Testis (tissue), 3 donors: Measurements from ENCODE around the gene FSTL5. TPM values are rescaled to one million over a fixed set of nuclear protein-coding genes. Genes with fewer than 3 reads are reported as not detected.

Experiments
- DNase-seq: peaks from one replicate; pipeline ENCODE4 v3.0.0-alpha.2; 2019
- H3K27ac ChIP-seq, 2 donors: fragments of 200-600 bp; sonication (generic); one replicate each; pipeline ENCODE4 v1.5.1; 2019
- H3K27me3 ChIP-seq: fragments of 200-600 bp; sonication (generic); one replicate; pipeline ENCODE4 v1.5.1; 2019
- H3K36me3 ChIP-seq: fragments of 200-600 bp; sonication (generic); one replicate; pipeline ENCODE4 v1.5.1; 2017; ENCODE audit warnings: low read depth; ENCODE audit errors: missing control alignments
- H3K4me1 ChIP-seq: fragments of 200-600 bp; sonication (generic); one replicate; pipeline ENCODE4 v1.5.1; 2019
- H3K4me3 ChIP-seq, 2 donors: fragments of 200-600 bp; sonication (generic); one replicate each; pipeline ENCODE4 v1.5.1; 2017 to 2019
- H3K9me3 ChIP-seq: fragments of 200-600 bp; sonication (generic); one replicate; pipeline ENCODE4 v1.5.1; 2017
- CTCF ChIP-seq, 3 experiments: fragments of 450-650 bp in 2 of 3; fragments of 200-600 bp in 1 of 3; sonication (generic) in 1 of 3; IDR thresholded peaks; one replicate each; pipeline ENCODE4 v1.5.1; 2016 to 2019; ENCODE audit warnings: antibody characterized with exemption in 3 of 3, mild to moderate bottlenecking in 2 of 3, moderate library complexity in 1 of 3
- POLR2A ChIP-seq: fragments of 450-650 bp; IDR thresholded peaks from one replicate; pipeline ENCODE4 v1.6.1; 2017; ENCODE audit warnings: antibody characterized with exemption, mild to moderate bottlenecking, moderate library complexity
- WGBS, 2 donors: methylation state at CpG; one replicate each; pipeline ENCODE4 v1.1.5; 2018; 5-methylcytosine and 5-hydroxymethylcytosine counted together
- intact Hi-C: fragments of 100-400 bp; cut with DNase I; formaldehyde crosslinking; loops from one replicate; pipeline ENCODE4 v1.15.1; 2023; ENCODE audit warnings: low total_unique reads
- polyA plus RNA-seq: library from polyadenylated mRNA; stranded (reverse); fragments of 350-450 nt; fragmentation: Illumina TruSeq; extraction: RNeasy Lipid Tissue Mini Kit (QIAGEN cat#74804); gene quantifications from one replicate; pipeline ENCODE4 v1.2.3, GENCODE V29; 2014; ENCODE audit warnings: low read depth, low replicate concordance; ENCODE audit not compliant: insufficient read depth
- total RNA-seq, 2 donors: library from RNA; depleted of rRNA; stranded (reverse); fragments of >200 nt; gene quantifications; one replicate each; pipeline ENCODE4 v1.2.3, GENCODE V29; 2016

The FSTL5 gene
- total and polyA plus RNA-seq, 3 donors from 2014 or later: 0.57 to 1.0 (median 0.68) TPM

- intact Hi-C loops: no loop called here
- WGBS, 2 donors: 73 to 88% methylated on average over 2 of the region's 2 CpGs
- TF ChIP-seq CTCF (IDR thresholded peaks at IDR 0.05): no peak
- TF ChIP-seq POLR2A: no peak
These were observed 590.0 kb downstream of the FSTL5 start for GRCh38 chr4:161573836-161574235.

GRCh38 chr4:161564230-161564834, 599.5 kb downstream of the FSTL5 start:
- no peaks in the 10 kb centered on the region for H3K4me1 ChIP-seq
- no peak for DNase-seq
- WGBS, 2 donors: 93 to 95% methylated on average over 1 of the region's 1 CpG
- H3K27ac ChIP-seq: no peak overlapping the region
- no peaks in the 10 kb centered on the region for H3K9me3 ChIP-seq
- intact Hi-C loops: no loop called here
- TF ChIP-seq CTCF (IDR thresholded peaks at IDR 0.05) (peak in 1 of 3 experiments; percentile 31), POLR2A (no peak)
- no peak overlapping the region for H3K4me3 ChIP-seq
- no peaks in the 10 kb centered on the region for H3K36me3 ChIP-seq
- H3K27me3 ChIP-seq: no peaks in the 10 kb centered on the region

More at GRCh38 chr4:161573836-161574235, 590.0 kb downstream of the FSTL5 start:
- H3K4me1 ChIP-seq: no peaks in the 10 kb centered on the region
- no peaks in the 10 kb centered on the region for H3K27me3 ChIP-seq
- H3K9me3 ChIP-seq: no peaks in the 10 kb centered on the region
- no peak overlapping the region for H3K4me3 ChIP-seq
- no peaks in the 10 kb centered on the region for H3K36me3 ChIP-seq
- no peak for DNase-seq
- no peak overlapping the region for H3K27ac ChIP-seq

GRCh38 chr4:161555689-161556660, 607.8 kb downstream of the FSTL5 start:
- no peaks in the 10 kb centered on the region for H3K27me3 ChIP-seq
- no peak for TF ChIP-seq POLR2A
- no peak for TF ChIP-seq CTCF (IDR thresholded peaks at IDR 0.05)
- no peaks in the 10 kb centered on the region for H3K9me3 ChIP-seq
- H3K4me3 ChIP-seq: no peak overlapping the region
- no peak for DNase-seq
- WGBS, 2 donors: 85 to 89% methylated on average over 5 of the region's 5 CpGs
- H3K27ac ChIP-seq: no peak overlapping the region
- intact Hi-C loops: no loop called here
- no peaks in the 10 kb centered on the region for H3K4me1 ChIP-seq
- H3K36me3 ChIP-seq: no peaks in the 10 kb centered on the region

GRCh38 chr4:161554372-161554990, 609.3 kb downstream of the FSTL5 start:
- TF ChIP-seq CTCF (IDR thresholded peaks at IDR 0.05) (no peak), POLR2A (no peak)
- DNase-seq: no peak
- Histone ChIP-seq H3K27me3 (no peaks in the 10 kb centered on the region), H3K36me3 (no peaks in the 10 kb centered on the region), H3K9me3 (no peaks in the 10 kb centered on the region), H3K4me3 (no peak overlapping the region), H3K4me1 (no peaks in the 10 kb centered on the region), H3K27ac (no peak overlapping the region)
- 61 to 62% methylated on average over 5 of the region's 5 CpGs for WGBS, 2 donors
- intact Hi-C loops: no loop called here
